K562 (cell line): ENCODE data around the gene ANKRD13C. TPM values are rescaled to one million over a fixed set of nuclear protein-coding genes. Genes with fewer than 3 reads are reported as not detected.

Experiments
- ATF7 ChIP-seq: fragments of 450-650 bp; IDR thresholded peaks from 2 replicates; pipeline ENCODE4 v1.7.1; 2014; ENCODE audit warnings: mild to moderate bottlenecking, moderate library complexity
- ELK1 ChIP-seq: sonication (generic); formaldehyde crosslinking; IDR thresholded peaks from 2 replicates; pipeline ENCODE4 v1.8.1; 2022; ENCODE audit warnings: missing genetic modification reagents
- FOXA1 ChIP-seq: fragments of 450-650 bp; IDR thresholded peaks from 2 replicates; pipeline ENCODE4 v1.6.1; 2016; ENCODE audit warnings: mild to moderate bottlenecking, borderline replicate concordance
- FOXM1 ChIP-seq, 2 experiments: fragments of 450-650 bp in 1 of 2; sonication (generic) in 1 of 2; formaldehyde crosslinking in 1 of 2; IDR thresholded peaks; 2 replicates each; pipeline versions ENCODE4 v1.6.1 to v1.9.0; 2017 to 2022; ENCODE audit warnings: low read depth in 2 of 2, mild to moderate bottlenecking in 2 of 2, missing genetic modification reagents in 1 of 2, moderate library complexity in 1 of 2
- GTF2E2 ChIP-seq: fragments of 200-800 bp; sonication (Bioruptor generic); IDR thresholded peaks from 2 replicates; pipeline ENCODE4 v1.6.1; 2016; ENCODE audit warnings: missing genetic modification characterization, missing compliant biosample characterization
- HOXB6 ChIP-seq: fragments of 250-450 bp; sonication (Bioruptor Pico); IDR thresholded peaks from 2 replicates; pipeline ENCODE4 v1.5.1; 2022; ENCODE audit warnings: mild to moderate bottlenecking, borderline replicate concordance
- MAFF ChIP-seq: IDR thresholded peaks from 2 replicates; pipeline ENCODE4 v1.6.1; 2012; ENCODE audit warnings: low read length, improper control_type of control experiment
- MAFG ChIP-seq: fragments of 450-650 bp; conservative IDR thresholded peaks from 2 replicates; pipeline ENCODE4 v1.6.1; 2016; ENCODE audit warnings: missing genetic modification characterization, missing compliant biosample characterization
- MAFK ChIP-seq: IDR thresholded peaks from 2 replicates; pipeline ENCODE4 v1.6.1; 2011; ENCODE audit warnings: low read length, improper control_type of control experiment
- MAZ ChIP-seq, 2 experiments: fragments of 450-650 bp in 1 of 2; sonication (generic) in 1 of 2; formaldehyde crosslinking; IDR thresholded peaks in 1 of 2; conservative IDR thresholded peaks in 1 of 2; 2 replicates each; pipeline versions ENCODE4 v1.4.0 to v1.5.0; 2020; ENCODE audit warnings: mild to moderate bottlenecking in 1 of 2, missing genetic modification reagents in 1 of 2
- MBD2 ChIP-seq: sonication (generic); IDR thresholded peaks from 2 replicates; pipeline ENCODE4 v1.6.1; 2016; ENCODE audit warnings: low read depth, borderline replicate concordance
- OTX1 ChIP-seq: fragments of 450-650 bp; formaldehyde crosslinking; IDR thresholded peaks from 2 replicates; pipeline ENCODE4 v1.4.0; 2022; ENCODE audit warnings: mild to moderate bottlenecking
- POLR2G ChIP-seq: fragments of 200-400 bp; formaldehyde crosslinking; IDR thresholded peaks from 2 replicates; pipeline ENCODE4 v1.6.1; 2017; ENCODE audit warnings: low read depth, mild to moderate bottlenecking, antibody characterized with exemption, low read length, moderate library complexity
- SIX5 ChIP-seq, 2 experiments: IDR thresholded peaks; 2 replicates each; pipeline ENCODE4 v1.6.1; 2011; ENCODE audit warnings: low read length in 2 of 2, borderline replicate concordance in 1 of 2, low read depth in 1 of 2, mild to moderate bottlenecking in 1 of 2, moderate library complexity in 1 of 2; ENCODE audit not compliant: insufficient read depth in 1 of 2
- SUPT5H ChIP-seq: fragments of 450-650 bp; IDR thresholded peaks from 2 replicates; pipeline ENCODE4 v1.6.1; 2016
- TCF7L2 ChIP-seq: fragments of 150-350 bp; IDR thresholded peaks from 2 replicates; pipeline ENCODE4 v1.6.1; 2016; ENCODE audit warnings: low read depth, mild to moderate bottlenecking, low read length, moderate library complexity
- polyA plus RNA-seq, 8 experiments: library from polyadenylated mRNA; depleted of rRNA in 4 of 8; stranded (reverse) in 5 of 8; unstranded in 3 of 8; fragments of >200 nt; fragmentation: Nextera tagmentation in 2 of 8; fragmentation: Illumina TruSeq in 1 of 8; extraction: Ambion mirVana in 2 of 8; extraction: Trizol in 1 of 8; gene quantifications; 2 replicates each; pipeline versions ENCODE4 v1.2.1 to v1.2.3, GENCODE V29; 2011 to 2014; ENCODE audit warnings: inconsistent platforms in 1 of 8, missing spikeins in 1 of 8
- total RNA-seq, 7 experiments: library from RNA; depleted of rRNA in 6 of 7; stranded (reverse); fragments of >200 nt in 6 of 7; fragmentation: Illumina TruSeq in 2 of 7; extraction: Trizol in 2 of 7; gene quantifications; 2 replicates each; pipeline versions ENCODE4 v1.2.1 to v1.2.3, GENCODE V29; 2011 to 2021; ENCODE audit warnings: low replicate concordance in 1 of 7
- TF ChIP-seq, protein P1 (sequence below), 2 experiments: IDR thresholded peaks; 2 replicates each; pipeline ENCODE4 v1.6.1; 2012; ENCODE audit warnings: improper control_type of control experiment in 2 of 2, low read depth in 2 of 2, low read length in 2 of 2, borderline replicate concordance in 1 of 2
- TF ChIP-seq, protein P2 (sequence below): conservative IDR thresholded peaks from 2 replicates; pipeline ENCODE4 v1.6.1; 2011; ENCODE audit warnings: low read depth, mild to moderate bottlenecking, low read length; ENCODE audit not compliant: control insufficient read depth

The ANKRD13C gene
- total and polyA plus RNA-seq, 9 of the 15 experiments (the other 6 are each of a cell fraction or from before 2014, with no cell fraction given): 3.4 to 22.8 (median 12.5) TPM

DNA sequence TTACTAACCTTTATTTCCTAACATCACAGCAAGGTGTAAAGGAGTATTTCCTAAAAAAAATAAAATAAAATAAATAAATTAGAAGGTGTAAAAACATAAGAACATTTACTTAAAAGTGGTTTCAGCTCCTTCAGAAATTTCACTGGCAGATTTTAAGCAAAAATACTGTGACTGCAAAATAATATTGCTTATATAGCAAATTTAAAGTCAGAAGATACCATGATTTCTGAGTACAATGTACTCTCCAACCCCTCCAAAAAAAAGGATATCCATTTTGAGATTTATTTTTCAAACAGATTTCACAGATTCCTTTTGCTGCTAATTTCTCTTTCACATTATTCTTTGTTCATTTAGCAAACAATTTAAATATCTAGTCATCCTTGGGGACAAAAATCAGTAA is 18.5 kb downstream of the ANKRD13C start (continued):
- TF ChIP-seq MAFF (peak; percentile 67), MAZ (CRISPR knock-in tag; conservative IDR thresholded peaks at IDR 0.05 in 1 of 2, IDR thresholded peaks at IDR 0.05 in 1 of 2) (no peak), OTX1 (CRISPR knock-in tag) (no peak), MBD2 (no peak), TCF7L2 (no peak), MAFK (peak; percentile 47; the same call in 1 of the 2 replicates), FOXM1 (IDR thresholded peaks at IDR 0.05; ENCODE audit: low read depth) (no peak), FOXM1 (CRISPR knock-in tag; IDR thresholded peaks at IDR 0.05; ENCODE audit: low read depth) (no peak), FOXA1 (no peak), POLR2G (no peak), MAFG (tag) (peak; percentile 67), SIX5 (IDR thresholded peaks at IDR 0.05; ENCODE audit: borderline replicate concordance in 1 of 2, insufficient read depth in 1 of 2, low read depth in 1 of 2, low read length in 2 of 2) (no peak), HOXB6 (no peak), ELK1 (CRISPR knock-in tag) (no peak), GTF2E2 (tag) (no peak), SUPT5H (no peak), ATF7 (no peak)
- TF ChIP-seq, protein P1, sequence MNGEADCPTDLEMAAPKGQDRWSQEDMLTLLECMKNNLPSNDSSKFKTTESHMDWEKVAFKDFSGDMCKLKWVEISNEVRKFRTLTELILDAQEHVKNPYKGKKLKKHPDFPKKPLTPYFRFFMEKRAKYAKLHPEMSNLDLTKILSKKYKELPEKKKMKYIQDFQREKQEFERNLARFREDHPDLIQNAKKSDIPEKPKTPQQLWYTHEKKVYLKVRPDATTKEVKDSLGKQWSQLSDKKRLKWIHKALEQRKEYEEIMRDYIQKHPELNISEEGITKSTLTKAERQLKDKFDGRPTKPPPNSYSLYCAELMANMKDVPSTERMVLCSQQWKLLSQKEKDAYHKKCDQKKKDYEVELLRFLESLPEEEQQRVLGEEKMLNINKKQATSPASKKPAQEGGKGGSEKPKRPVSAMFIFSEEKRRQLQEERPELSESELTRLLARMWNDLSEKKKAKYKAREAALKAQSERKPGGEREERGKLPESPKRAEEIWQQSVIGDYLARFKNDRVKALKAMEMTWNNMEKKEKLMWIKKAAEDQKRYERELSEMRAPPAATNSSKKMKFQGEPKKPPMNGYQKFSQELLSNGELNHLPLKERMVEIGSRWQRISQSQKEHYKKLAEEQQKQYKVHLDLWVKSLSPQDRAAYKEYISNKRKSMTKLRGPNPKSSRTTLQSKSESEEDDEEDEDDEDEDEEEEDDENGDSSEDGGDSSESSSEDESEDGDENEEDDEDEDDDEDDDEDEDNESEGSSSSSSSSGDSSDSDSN (IDR thresholded peaks at IDR 0.05; ENCODE audit: borderline replicate concordance in 1 of 2, low read depth in 2 of 2, low read length in 2 of 2): no peak
- TF ChIP-seq, protein P2, sequence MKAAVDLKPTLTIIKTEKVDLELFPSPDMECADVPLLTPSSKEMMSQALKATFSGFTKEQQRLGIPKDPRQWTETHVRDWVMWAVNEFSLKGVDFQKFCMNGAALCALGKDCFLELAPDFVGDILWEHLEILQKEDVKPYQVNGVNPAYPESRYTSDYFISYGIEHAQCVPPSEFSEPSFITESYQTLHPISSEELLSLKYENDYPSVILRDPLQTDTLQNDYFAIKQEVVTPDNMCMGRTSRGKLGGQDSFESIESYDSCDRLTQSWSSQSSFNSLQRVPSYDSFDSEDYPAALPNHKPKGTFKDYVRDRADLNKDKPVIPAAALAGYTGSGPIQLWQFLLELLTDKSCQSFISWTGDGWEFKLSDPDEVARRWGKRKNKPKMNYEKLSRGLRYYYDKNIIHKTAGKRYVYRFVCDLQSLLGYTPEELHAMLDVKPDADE: no peak
